GM21390 (cell line): ENCODE data around the gene ABCD2.
"Not testable (repeated sequence)": the region's sequence is repeated elsewhere in the genome, so short reads cannot be mapped to it uniquely, and the experiment has no call there.

Experiments used
- ATAC-seq: cut with Tn5 transposase; IDR thresholded peaks from one replicate; pipeline ENCODE4 v1.9.1; 2021; ENCODE audit not compliant: unreplicated experiment

ABCD2 gene

DNA sequence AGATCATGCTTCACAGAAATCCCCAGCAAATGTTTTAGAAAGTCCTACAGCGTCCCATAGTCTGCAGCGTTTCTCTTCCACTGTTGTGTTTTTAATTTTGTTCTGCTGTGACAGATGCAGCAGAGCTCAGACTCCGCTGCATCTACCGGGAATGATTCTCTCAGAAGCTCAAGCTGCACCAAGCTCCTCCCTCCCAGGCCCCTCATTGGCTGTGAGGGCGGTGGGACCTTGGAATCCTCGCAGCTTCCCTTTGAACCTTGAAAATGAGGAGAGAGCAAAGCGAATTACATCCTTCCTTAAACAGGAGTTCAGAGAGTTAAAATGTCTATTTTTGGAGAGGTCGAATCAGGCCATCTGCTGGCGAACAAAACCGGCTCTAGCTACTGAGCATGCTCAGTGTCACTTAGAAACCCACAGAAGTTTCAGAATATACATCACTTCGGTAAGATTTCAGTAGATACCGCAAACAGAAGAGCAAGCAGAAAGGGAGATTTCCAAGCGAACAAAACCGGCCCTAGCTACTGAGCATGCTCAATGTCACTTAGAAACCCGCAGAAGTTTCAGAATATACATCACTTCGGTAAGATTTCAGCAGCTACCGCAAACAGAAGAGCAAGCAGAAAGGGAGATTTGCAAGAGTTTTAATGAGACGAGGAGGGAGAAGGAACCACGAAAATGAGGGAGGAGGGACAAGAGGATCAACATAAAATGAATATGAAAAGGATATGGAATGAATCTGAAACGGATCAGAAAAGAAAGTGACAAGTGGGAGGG, at the start of gene ABCD2:
Gene ABCD2 (minus strand): TSS at position 144 of the 774 bp plus-strand sequence. CDS start 188 bp downstream, outside the sequence.
- ATAC-seq = peak; percentile 81

DNA sequence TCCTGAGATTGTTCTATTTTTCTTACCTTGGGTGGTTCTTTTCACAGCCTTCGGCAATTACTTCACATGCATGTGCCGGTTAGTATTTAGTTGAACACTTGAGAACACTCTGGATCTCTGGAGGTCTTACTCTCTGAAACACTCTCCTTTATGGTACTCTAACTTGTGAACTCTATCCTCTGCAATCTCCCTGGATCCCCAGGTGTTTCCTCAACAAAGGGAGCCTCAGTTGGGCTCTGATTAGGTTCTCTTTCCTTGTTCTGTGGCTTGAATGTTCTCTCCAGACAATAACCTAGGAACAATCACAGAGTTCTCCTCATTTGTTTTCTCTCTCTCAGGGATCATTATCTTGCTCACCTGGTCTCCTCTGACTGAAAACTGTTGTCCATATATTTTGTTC, 40.5 kb upstream of the ABCD2 start:
- no peak for ATAC-seq

DNA sequence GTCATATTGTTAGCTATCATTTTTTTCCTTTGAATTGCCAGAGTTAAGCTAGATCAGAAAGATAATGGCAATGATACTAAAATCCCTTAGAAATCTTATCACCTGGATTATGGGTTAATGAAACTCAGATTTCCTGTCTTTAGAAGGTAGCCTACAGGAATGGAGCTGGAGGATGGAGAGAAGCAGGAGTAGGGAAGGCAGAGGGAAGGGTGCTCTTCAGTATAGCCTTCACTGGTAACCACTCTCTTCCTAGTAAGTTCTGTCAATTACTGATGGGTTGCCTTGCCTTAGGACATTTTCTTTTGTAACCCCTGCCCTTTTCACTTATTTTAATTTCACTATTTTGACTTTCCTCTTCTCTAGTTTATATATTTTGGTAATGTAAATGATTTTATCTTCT, 27.8 kb upstream of the ABCD2 start:
- no peak for ATAC-seq

DNA sequence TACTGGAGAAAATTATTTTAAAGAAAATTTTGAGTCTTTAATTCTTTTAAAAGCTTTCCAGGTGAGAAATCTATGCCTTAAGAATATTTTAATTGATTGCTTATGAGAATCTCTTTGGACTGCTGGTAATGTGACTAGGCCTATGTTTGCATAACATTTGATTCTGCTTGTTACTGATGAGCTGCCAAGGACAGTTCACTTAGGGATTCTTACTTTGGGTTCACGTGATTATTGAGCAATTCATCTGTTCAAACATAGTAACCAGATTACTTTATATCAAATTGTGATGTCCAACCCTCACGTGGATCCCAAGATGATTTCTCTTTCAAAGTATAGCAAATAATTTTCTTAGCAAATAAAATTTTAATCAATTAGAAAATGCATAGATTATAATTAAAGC, 27.4 kb upstream of the ABCD2 start:
- no peak for ATAC-seq

- ATAC-seq = no peak
Observed at GRCh38 chr12:39643052-39643451, 23.4 kb upstream of the ABCD2 start.

DNA sequence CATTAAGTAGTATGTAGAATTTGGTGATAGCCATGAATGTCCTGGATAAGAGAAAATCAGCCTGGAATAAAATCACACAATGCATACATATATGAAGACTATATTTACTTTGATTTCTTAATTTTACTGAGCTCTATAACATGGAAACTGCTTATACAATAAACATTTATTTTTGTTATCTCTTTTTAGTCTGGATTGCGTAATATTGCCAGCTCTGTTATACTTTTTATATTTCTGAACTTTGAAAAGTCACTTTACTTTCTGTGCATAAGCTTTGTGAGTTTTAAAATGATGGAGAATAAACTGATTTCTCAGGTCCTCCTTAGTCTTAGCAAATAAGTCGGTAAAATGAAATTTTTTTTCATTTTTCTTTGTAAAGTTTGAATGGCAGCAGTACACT, 19.2 kb upstream of the ABCD2 start:
- ATAC-seq = no peak

DNA sequence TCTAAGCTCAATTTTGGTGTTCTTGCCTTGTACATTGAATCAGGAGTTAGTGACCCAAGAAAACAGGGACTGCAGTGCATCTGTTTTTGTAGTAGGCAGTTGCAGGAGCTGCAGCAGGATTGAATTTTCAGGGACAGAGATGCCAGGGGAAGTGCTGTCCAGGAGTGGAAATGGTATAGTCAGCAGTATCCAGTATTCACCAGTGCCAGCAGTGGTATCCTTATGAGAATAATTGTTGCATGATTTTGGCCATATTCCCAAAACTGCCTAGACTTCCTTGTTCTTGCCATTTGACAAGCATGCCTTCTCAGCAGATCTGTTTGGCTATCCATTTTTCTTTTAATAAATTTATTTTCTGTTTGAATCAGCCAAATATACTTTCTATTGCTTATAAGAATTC, 18.6 kb upstream of the ABCD2 start:
- no peak for ATAC-seq

- ATAC-seq = no peak
Observed at GRCh38 chr12:39632670-39633069, 13.1 kb upstream of the ABCD2 start.

DNA sequence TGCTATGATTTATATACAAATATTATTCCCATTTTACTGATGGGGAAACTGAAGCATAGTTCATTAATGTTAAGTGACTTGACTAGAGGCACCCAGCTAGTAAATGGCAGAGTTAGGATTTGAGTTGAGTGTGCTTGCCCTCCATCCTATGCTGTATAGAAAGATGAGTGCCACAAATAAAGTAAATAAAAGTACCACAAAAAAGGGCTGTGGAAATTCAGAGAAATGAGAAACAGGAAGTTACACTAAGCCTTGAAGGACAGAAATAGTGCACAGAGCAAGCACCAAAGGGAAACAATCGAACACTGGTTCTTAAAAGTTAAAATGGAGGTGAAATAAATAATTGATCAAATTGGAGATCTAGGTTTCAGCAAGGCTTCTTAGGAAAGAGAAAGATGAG, 9.2 kb upstream of the ABCD2 start:
- ATAC-seq = no peak

DNA sequence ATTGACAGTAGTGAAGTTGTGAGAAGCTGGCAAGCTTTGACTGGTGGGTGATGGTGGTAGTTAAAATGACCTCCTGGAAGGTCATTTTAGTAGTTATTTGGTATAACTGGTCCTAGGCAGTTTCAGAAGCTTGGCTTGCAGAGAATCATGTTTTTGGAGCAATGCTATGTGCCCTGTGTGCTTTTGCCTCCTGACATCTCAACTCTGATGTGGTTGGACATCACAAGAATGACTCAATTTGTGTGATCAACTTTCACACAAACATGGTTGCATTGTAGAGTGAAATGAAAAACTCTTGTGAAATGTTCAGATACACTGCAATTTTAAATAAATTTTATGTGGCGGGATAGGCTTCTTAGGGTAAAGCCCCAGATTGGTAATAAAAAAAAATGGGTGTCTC, 8.3 kb upstream of the ABCD2 start:
- ATAC-seq = no peak

- ATAC-seq = no peak
Observed at GRCh38 chr12:39626033-39626814, 6.6 kb upstream of the ABCD2 start.

- no peak for ATAC-seq
Observed at GRCh38 chr12:39623919-39624318, 4.3 kb upstream of the ABCD2 start.

- ATAC-seq = not testable (repeated sequence)
Observed at GRCh38 chr12:39623160-39623559, 3.6 kb upstream of the ABCD2 start.

- no peak for ATAC-seq
Observed at GRCh38 chr12:39622306-39622705, 2.7 kb upstream of the ABCD2 start.

- no peak for ATAC-seq
Observed at GRCh38 chr12:39621670-39622069, 2.1 kb upstream of the ABCD2 start.

DNA sequence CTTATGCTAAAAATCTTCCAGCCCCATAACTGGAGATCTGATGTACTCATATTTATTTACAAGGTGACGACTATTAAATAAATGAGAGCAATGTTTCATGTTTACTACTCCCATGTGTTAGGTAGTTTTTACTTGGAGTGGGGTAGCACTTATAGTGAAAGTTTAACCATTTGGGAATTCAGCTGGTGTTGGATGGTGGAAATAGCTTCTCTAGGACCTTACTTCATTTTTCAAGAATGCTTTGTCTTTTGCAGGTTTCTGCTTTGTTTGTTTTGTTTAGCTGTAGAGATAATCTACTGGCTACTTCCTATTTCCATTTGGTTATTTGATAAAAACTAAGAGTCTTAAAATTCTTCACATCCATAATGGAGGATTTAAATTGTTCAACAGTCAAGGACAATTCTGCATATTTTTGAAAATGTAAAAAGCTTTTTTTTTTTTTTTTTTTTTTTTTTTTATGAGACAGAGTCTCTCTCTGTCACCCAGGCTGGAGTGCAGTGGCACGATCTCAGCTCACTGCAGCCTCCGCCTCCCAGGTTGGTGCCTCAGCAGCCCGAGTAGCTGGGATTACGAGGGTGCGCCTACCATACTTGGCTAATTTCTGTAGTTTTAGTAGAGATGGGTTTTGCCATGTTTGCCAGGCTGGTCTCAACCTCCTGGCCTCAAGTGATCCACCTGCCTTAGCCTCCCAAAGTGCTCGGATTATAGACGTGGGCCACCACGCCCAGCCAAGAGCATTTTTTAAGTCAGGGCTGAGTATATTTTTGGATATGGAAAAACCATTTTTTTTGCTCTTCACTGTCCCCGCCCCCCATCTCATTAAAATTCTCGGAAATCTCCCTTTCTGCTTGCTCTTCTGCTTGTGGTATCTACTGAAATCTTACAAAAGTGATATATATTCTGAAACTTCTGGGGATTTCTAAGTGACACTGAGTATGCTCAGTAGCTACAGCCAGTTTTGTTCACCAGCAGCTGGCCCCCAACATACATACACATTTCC, 1.4 kb upstream of the ABCD2 start:
- ATAC-seq = peak; percentile 29

GRCh38 chr12:39619316-39619659, 315 bp downstream of the ABCD2 start:
- ATAC-seq = peak; percentile 20

DNA sequence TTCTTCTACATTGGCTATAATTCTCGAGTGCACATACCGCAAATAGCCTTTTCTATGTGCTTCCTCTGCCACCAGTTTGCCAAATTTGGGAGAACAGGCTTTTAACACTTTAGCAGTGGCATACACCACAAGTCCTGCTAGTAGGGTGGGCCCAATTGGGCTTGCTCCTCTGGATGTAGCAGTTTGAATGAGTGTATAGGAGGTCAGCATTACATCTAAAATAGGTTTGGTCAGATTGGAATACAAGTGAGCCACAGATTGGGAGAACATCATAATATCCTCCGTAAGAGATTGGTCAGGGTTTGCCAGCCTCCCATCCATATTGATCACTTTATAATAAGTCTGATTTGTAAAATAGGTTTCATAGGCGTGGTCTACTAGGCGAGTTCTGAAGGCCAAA, 902 bp downstream of the ABCD2 start:
- no peak for ATAC-seq

- ATAC-seq = no peak
Observed at GRCh38 chr12:39617887-39618286, 1.7 kb downstream of the ABCD2 start.

GRCh38 chr12:39616666-39617065, 2.9 kb downstream of the ABCD2 start:
- no peak for ATAC-seq

DNA sequence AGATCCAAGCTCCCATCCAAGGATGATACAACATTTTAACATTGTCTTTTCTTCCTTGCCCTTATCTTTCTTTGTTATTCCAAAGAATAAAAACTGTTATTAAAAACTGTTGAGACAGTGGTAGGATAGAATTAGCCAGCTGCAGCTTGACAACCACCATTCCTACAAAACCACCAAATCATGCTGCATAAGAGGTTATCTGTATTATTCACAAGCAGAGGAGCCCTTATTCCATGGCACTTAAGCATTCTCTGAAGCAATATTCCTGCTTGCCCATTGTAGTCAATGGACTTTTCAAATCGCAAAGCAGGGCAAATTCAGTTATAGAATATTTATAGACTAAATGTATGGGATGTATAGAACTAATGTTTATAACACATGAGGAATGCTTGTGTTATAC, 3.4 kb downstream of the ABCD2 start:
- no peak for ATAC-seq
